ENCODE results near the gene ZNF408.

ZNF408 gene

DNA sequence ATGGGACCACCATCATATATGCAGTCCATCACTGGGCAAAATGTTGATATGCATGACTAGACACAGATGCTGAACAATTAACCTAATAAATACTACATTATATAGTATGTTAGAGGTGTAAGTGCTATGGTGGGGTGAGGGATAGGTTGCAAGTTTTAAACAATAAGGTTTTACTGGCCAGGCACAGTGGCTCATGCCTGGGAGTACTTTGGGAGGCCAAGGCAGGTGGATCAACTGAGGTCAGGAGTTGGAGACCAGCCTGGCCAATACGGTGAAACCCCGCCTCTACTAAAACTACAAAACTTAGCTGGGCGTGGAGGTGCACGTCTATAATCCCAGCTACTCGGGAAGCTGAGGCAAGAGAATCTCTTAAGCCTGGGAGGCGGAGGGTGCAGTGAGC, 46.3 kb downstream of the ZNF408 start:
- H3K36me3 ChIP-seq (ENCODE audit: insufficient read depth, low read length): peaks cover 84% of the 10 kb centered on the region
- no peak overlapping the region for H3K4me3 ChIP-seq (ENCODE audit: low read length)
- no peaks in the 10 kb centered on the region for H3K9me3 ChIP-seq (replicated peaks; ENCODE audit: low read length)
- H3K9ac ChIP-seq (ENCODE audit: low read depth, low read length): no peak overlapping the region
- no peak overlapping the region for H3K4me2 ChIP-seq (ENCODE audit: low read length)
- no peaks in the 10 kb centered on the region for H3K4me1 ChIP-seq (ENCODE audit: control insufficient read depth, insufficient read depth, low read length)
- H3K27me3 ChIP-seq (ENCODE audit: control insufficient read depth, insufficient read depth, low read length): no peaks in the 10 kb centered on the region

Small RNA genes within 50 kb of the gene (small RNA-seq; reads per million reads assigned to genes)
- gene MIR5582: 1.6 reads per million, percentile 57 among the genes with 10 or more reads in this experiment

All from skeletal muscle satellite cell (primary cell).